Transverse colon (tissue), 4 donors: Measurements from ENCODE around the gene SCAPER. TPM values are rescaled to one million over a fixed set of nuclear protein-coding genes. Genes with fewer than 3 reads are reported as not detected.

Experiments used
- DNase-seq: peaks from one replicate; pipeline ENCODE4 v3.0.0-alpha.2; 2019
- H3K27ac ChIP-seq, 4 donors: fragments of 200-600 bp; sonication (generic); 2 replicates each; pipeline ENCODE4 v1.5.1; 2016 to 2018; ENCODE audit warnings: inconsistent platforms in 4 of 4
- H3K27me3 ChIP-seq: fragments of 200-600 bp; sonication (generic); 2 replicates; pipeline ENCODE4 v1.5.1; 2017; ENCODE audit warnings: inconsistent platforms
- H3K36me3 ChIP-seq, 4 donors: fragments of 200-600 bp; sonication (generic); 2 replicates each; pipeline ENCODE4 v1.5.1; 2017 to 2019; ENCODE audit warnings: inconsistent platforms in 4 of 4
- H3K4me1 ChIP-seq, 4 donors: fragments of 200-600 bp; sonication (generic); 2 replicates each; pipeline ENCODE4 v1.5.1; 2017 to 2020; ENCODE audit warnings: inconsistent platforms in 4 of 4
- H3K4me3 ChIP-seq, 4 donors: fragments of 200-600 bp; sonication (generic); 1 replicate in 1 of 4; 2 replicates in 3 of 4; pipeline versions ENCODE4 v1.5.1 to v1.6.1; 2017 to 2019; ENCODE audit warnings: inconsistent platforms in 4 of 4
- H3K9me3 ChIP-seq, 2 donors: fragments of 200-600 bp; sonication (generic); 2 replicates each; pipeline ENCODE4 v1.5.1; 2017 to 2019; ENCODE audit warnings: inconsistent platforms in 2 of 2
- CTCF ChIP-seq, 5 experiments: fragments of 200-600 bp in 3 of 5; fragments of 450-650 bp in 2 of 5; sonication (generic) in 3 of 5; IDR thresholded peaks; 1 replicate in 2 of 5; 2 replicates in 3 of 5; pipeline ENCODE4 v1.5.1; 2016 to 2017; ENCODE audit warnings: antibody characterized with exemption in 5 of 5, inconsistent platforms in 3 of 5, mild to moderate bottlenecking in 2 of 5, moderate library complexity in 1 of 5
- EP300 ChIP-seq: sonication (generic); formaldehyde crosslinking; IDR thresholded peaks from one replicate; pipeline ENCODE4 v1.6.1; 2017; ENCODE audit warnings: antibody characterized with exemption, low read depth
- POLR2A ChIP-seq: fragments of 450-650 bp; IDR thresholded peaks from one replicate; pipeline ENCODE4 v1.6.1; 2016; ENCODE audit warnings: antibody characterized with exemption, mild to moderate bottlenecking, moderate library complexity
- POLR2AphosphoS5 ChIP-seq, 3 donors: sonication (generic); formaldehyde crosslinking; IDR thresholded peaks; one replicate each; pipeline ENCODE4 v1.6.1; 2016; ENCODE audit warnings: antibody characterized with exemption in 3 of 3
- WGBS, 2 donors: methylation state at CpG; one replicate each; pipeline ENCODE4 v1.1.5; 2018; ENCODE audit warnings: low coverage in 1 of 2; 5-methylcytosine and 5-hydroxymethylcytosine counted together
- in situ Hi-C, 4 donors: fragments of 200-750 bp; cut with MboI; loops; one replicate each; pipeline versions ENCODE4 v1.15.0 to v1.15.1; 2017; ENCODE audit warnings: low sequenced_read_pairs in 3 of 4, low pct_ligation_motif_present in 1 of 4, low pct_unique_long_range_greater_than_20kb in 1 of 4
- intact Hi-C: fragments of 100-400 bp; cut with DNase I; formaldehyde crosslinking; loops from one replicate; pipeline ENCODE4 v1.15.1; 2023; ENCODE audit warnings: low total_unique reads
- total RNA-seq, 4 donors: library from RNA; depleted of rRNA; stranded (reverse); fragments of >200 nt; gene quantifications; one replicate each; pipeline ENCODE4 v1.1.0, GENCODE V29; 2016

The SCAPER gene
- total RNA-seq, 4 donors from 2014 or later = 31.8 to 121 (median 48.7) TPM

DNA sequence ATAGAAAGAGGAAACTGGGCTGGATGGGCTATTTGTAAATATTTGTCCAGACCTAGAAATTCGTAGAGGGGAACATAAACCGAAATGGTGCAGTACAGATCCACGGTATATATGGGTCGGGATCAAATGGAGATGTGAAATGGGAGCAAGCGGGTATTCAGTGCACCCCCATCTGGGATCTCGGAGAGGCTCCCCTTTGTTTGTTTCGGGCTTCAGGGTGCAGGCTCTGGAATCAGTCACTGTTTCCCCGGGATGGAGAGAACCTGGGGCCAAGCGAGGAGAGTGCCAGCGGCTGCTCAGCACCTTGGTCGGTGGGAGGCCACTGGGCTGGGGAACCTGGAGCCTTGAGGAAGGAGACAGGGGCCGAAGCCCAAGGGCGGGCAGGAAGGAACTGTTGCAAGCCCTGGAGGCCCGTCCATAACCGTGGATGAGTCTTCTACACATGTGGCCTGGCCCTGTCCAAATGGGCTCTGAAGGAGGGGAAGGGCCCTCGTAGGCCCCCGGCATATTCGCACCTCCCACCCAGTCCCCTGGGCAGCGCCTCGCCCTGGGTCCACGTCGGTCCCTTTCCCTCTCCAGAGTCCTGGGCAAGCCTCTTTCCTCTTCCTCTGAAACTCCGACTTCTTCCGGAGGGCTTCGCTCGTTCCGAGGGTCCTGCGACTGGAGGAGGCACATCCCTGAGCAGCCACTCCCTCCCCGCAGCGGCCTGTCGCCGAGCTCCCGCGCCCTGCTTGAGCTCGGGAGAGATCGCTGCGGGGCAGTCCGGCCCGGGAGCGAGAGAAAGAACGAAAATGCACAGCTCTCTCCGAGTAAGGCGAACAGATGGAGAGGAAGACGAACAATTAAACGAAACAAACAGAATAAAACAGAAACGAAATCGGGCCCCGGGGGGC lies 565.6 kb downstream of the SCAPER start:
- Histone ChIP-seq H3K27me3 (peaks cover 100% of the 10 kb centered on the region), H3K9me3 (no peaks in the 10 kb centered on the region), H3K4me3 (peak overlapping the region; percentile 17 to 56 (median 24)), H3K36me3 (no peaks in the 10 kb centered on the region), H3K4me1 (peaks cover 4 to 84% (median 69%) of the 10 kb centered on the region in 4 donors), H3K27ac (peak overlapping the region; percentile 26 to 70 (median 36))
- in situ Hi-C loops (loop anchor here in 1 of 4 donors (25.0 kb wide), 1 partner anchor 152 kb away; no protein-coding TSS in a partner anchor), intact Hi-C loops (loop anchor here (2.0 to 10.0 kb wide), 2 partner anchors 53 to 145 kb away; no protein-coding TSS in a partner anchor)
- 11 to 16% methylated on average over 20 to 47 of the region's 48 CpGs for WGBS, 2 donors
- TF ChIP-seq POLR2AphosphoS5 (IDR thresholded peaks at IDR 0.05) = no peak
- no peak for TF ChIP-seq POLR2A
- no peak for TF ChIP-seq EP300
- no peak for TF ChIP-seq CTCF (IDR thresholded peaks at IDR 0.05)
- peak; percentile 23 for DNase-seq

DNA sequence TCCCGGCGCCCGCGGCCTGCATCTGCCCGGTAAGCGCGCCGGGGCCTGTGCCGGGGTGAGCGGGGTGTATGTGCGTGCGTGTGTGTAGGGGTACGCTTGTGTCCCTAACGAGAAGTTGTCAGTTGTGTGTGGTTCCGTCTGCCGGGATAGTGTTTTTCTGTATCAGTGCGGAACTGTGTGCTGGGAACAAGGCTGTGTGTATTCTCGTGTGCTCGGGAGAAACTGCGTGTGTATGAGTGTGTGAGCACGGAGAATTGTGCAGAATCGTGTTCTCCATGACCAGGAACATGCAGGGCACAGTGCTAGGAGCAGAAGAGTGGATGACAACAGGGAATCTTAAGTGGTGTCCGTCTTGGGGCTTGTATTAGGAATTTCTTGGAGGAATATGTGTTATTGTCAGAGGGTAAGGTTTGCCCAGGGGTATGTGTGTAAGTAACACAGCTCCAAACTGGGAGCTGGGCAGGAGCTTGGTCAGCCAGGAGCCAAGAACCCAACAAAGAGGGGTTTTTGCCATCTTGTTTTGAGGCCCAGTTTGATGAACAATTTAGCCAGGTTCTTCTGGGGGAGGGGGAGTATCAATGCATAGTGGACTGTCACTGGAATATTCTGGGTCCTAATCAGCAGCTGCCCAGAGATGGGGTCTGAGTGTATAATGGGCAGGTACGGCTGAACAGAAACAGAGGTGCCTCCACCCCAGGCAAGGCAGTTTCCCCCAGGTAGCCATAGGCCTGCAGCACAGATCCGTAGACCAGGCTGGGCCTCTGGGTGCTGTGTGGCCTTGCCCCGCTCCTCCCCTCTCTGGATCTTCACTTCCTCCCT lies 566.4 kb downstream of the SCAPER start:
- Histone ChIP-seq H3K4me3 (peak overlapping the region in 3 of 4 donors; percentile 14 to 56 (median 27)), H3K27ac (peak overlapping the region in 2 of 4 donors; percentile 39 to 70), H3K36me3 (no peaks in the 10 kb centered on the region), H3K9me3 (no peaks in the 10 kb centered on the region), H3K4me1 (peaks cover 4 to 84% (median 69%) of the 10 kb centered on the region in 4 donors), H3K27me3 (peaks cover 100% of the 10 kb centered on the region)
- in situ Hi-C loops (loop anchor here in 1 of 4 donors (25.0 kb wide), 1 partner anchor 151 kb away; no protein-coding TSS in a partner anchor), intact Hi-C loops (loop anchor here (10.0 kb wide), 1 partner anchor 144 kb away; no protein-coding TSS in a partner anchor)
- TF ChIP-seq CTCF (IDR thresholded peaks at IDR 0.05) (no peak), EP300 (no peak), POLR2AphosphoS5 (IDR thresholded peaks at IDR 0.05) (no peak), POLR2A (no peak)
- WGBS, 2 donors = 36 to 80% methylated on average over 1 to 12 of the region's 26 CpGs
- DNase-seq = no peak

GRCh38 chr15:76337696-76338485 lies 567.2 kb downstream of the SCAPER start:
- 6% methylated on average over 41 of the region's 89 CpGs; no CpG with 5 or more reads in 1 of the 2 donors for WGBS, 2 donors
- Histone ChIP-seq H3K27me3 (peaks cover 100% of the 10 kb centered on the region), H3K27ac (peak overlapping the region; percentile 53 to 70 (median 60)), H3K4me3 (peak overlapping the region in 3 of 4 donors; percentile 14 to 56 (median 27)), H3K4me1 (peaks cover 4 to 78% (median 66%) of the 10 kb centered on the region in 4 donors), H3K36me3 (no peaks in the 10 kb centered on the region), H3K9me3 (no peaks in the 10 kb centered on the region)
- DNase-seq = peak; percentile 25
- TF ChIP-seq EP300 (no peak), POLR2AphosphoS5 (IDR thresholded peaks at IDR 0.05) (peak in 1 of 3 donors; percentile 16)
- in situ Hi-C loops = loop anchor here in 1 of 4 donors (25.0 kb wide), 1 partner anchor 151 kb away; no protein-coding TSS in a partner anchor
- intact Hi-C loops = loop anchor here (10.0 kb wide), 1 partner anchor 143 kb away; no protein-coding TSS in a partner anchor
